Caco-2 (cell line): Measurements from ENCODE around the gene TGDS. TPM values are rescaled to one million over a fixed set of nuclear protein-coding genes. Genes with fewer than 3 reads are reported as not detected.

ENCODE experiments used
- BruUV-seq: library from RNA; stranded (reverse); fragments of 400-500 nt; replicated peaks from 2 replicates; lab custom pipeline; 2021; lab: Mats Ljungman, UMichigan
- CTCF ChIA-PET: fragments of 300-600 bp; sonication (Branson Sonifier 250); formaldehyde crosslinking; loops from one replicate; lab custom pipeline; 2022; ENCODE audit warnings: antibody characterized with exemption; lab: Charles Lee
- POLR2A ChIA-PET: fragments of 300-600 bp; sonication (Branson Sonifier 250); formaldehyde crosslinking; loops from one replicate; lab custom pipeline; 2022; ENCODE audit warnings: antibody characterized with exemption; lab: Charles Lee
- DNase-seq, 2 experiments: peaks; one replicate each; pipeline versions ENCODE4 v3.0.0 to v3.0.0-alpha.2; 2020 to 2022
- H3K27me3 ChIP-seq: replicated peaks from 2 replicates; pipeline ENCODE4 v1.6.0; 2011; ENCODE audit warnings: low read length; ENCODE audit not compliant: control insufficient read depth, insufficient read depth
- H3K36me3 ChIP-seq: 2 replicates; pipeline ENCODE4 v1.5.1; 2011; ENCODE audit warnings: low read length; ENCODE audit not compliant: control insufficient read depth, insufficient read depth
- H3K4me1 ChIP-seq: fragments of 250-450 bp; sonication (Bioruptor Pico); 2 replicates; pipeline ENCODE4 v1.5.1; 2020; ENCODE audit warnings: mild to moderate bottlenecking
- H3K4me3 ChIP-seq: 2 replicates; pipeline ENCODE4 v1.5.1; 2011; ENCODE audit warnings: low read depth, mild to moderate bottlenecking, control low read depth, low read length
- H3K9me3 ChIP-seq: fragments of 250-450 bp; sonication (Bioruptor Pico); 2 replicates; pipeline ENCODE4 v1.5.1; 2020; ENCODE audit warnings: mild to moderate bottlenecking, moderate library complexity
- H3K27ac Mint-ChIP-seq: one replicate; pipeline ENCODE4 v1.8.0; 2022; ENCODE audit warnings: mixed read lengths; ENCODE audit not compliant: unreplicated experiment
- H3K27me3 Mint-ChIP-seq: one replicate; pipeline ENCODE4 v1.8.0; 2022; ENCODE audit warnings: mixed read lengths; ENCODE audit not compliant: insufficient read depth, unreplicated experiment
- H3K36me3 Mint-ChIP-seq: one replicate; pipeline ENCODE4 v1.8.0; 2022; ENCODE audit warnings: mild to moderate bottlenecking, mixed read lengths; ENCODE audit not compliant: insufficient read depth, unreplicated experiment
- H3K4me1 Mint-ChIP-seq: one replicate; pipeline ENCODE4 v1.8.0; 2022; ENCODE audit warnings: low read depth, mixed read lengths; ENCODE audit not compliant: unreplicated experiment
- H3K4me3 Mint-ChIP-seq: one replicate; pipeline ENCODE4 v1.8.0; 2022; ENCODE audit warnings: mild to moderate bottlenecking, moderate library complexity, mixed read lengths; ENCODE audit not compliant: unreplicated experiment
- H3K9me3 Mint-ChIP-seq: one replicate; pipeline ENCODE4 v1.8.0; 2022; ENCODE audit warnings: mixed read lengths; ENCODE audit not compliant: unreplicated experiment
- CTCF ChIP-seq, 2 experiments: fragments of 200-600 bp in 1 of 2; IDR thresholded peaks; 1 replicate in 1 of 2; 2 replicates in 1 of 2; pipeline versions ENCODE4 v1.5.1 to v1.8.0; 2011 to 2022; ENCODE audit warnings: antibody characterized with exemption in 1 of 2, control low read depth in 1 of 2, inconsistent platforms in 1 of 2, low read depth in 1 of 2, low read length in 1 of 2, mild to moderate bottlenecking in 1 of 2, moderate library complexity in 1 of 2; ENCODE audit not compliant: insufficient read depth in 1 of 2, severe bottlenecking in 1 of 2, unreplicated experiment in 1 of 2
- intact Hi-C: fragments of 100-400 bp; cut with micrococcal nuclease; formaldehyde crosslinking; loops from one replicate; pipeline ENCODE4 v1.10.0; 2022; ENCODE audit not compliant: unreplicated experiment
- total RNA-seq: library from RNA; stranded (reverse); gene quantifications from 2 replicates; pipeline ENCODE4 v1.2.3, GENCODE V29; 2022

The TGDS gene
- total RNA-seq, 1 experiment from 2014 or later = 22.0 TPM

- H3K4me1 Mint-ChIP-seq = no peaks in the 10 kb centered on the region
- no peak for TF ChIP-seq CTCF (IDR thresholded peaks at IDR 0.05; ENCODE audit: insufficient read depth in 1 of 2, low read depth in 1 of 2, low read length in 1 of 2, severe bottlenecking in 1 of 2, unreplicated experiment in 1 of 2)
- no peaks in the 10 kb centered on the region for H3K9me3 Mint-ChIP-seq
- Histone ChIP-seq H3K4me3 (no peak overlapping the region), H3K9me3 (no peaks in the 10 kb centered on the region), H3K4me1 (no peaks in the 10 kb centered on the region), H3K27me3 (no peaks in the 10 kb centered on the region), H3K36me3 (no peaks in the 10 kb centered on the region; the same call in 1 of the 2 replicates)
- intact Hi-C loops = no loop called here
- POLR2A ChIA-PET = no interaction called here
- DNase-seq = no peak
- peaks cover 7% of the 10 kb centered on the region for H3K36me3 Mint-ChIP-seq
- CTCF ChIA-PET = interaction anchor here (1.6 kb wide), 1 partner anchor 10 kb away, joined by 5 read pairs; no protein-coding TSS in a partner anchor
- H3K4me3 Mint-ChIP-seq = no peak overlapping the region
- no peak overlapping the region for H3K27ac Mint-ChIP-seq
- no TSS peak for BruUV-seq
- H3K27me3 Mint-ChIP-seq = no peaks in the 10 kb centered on the region
These were observed 34.9 kb upstream of the TGDS start for GRCh38 chr13:94630858-94631257.

- TF ChIP-seq CTCF (IDR thresholded peaks at IDR 0.05; ENCODE audit: insufficient read depth in 1 of 2, low read depth in 1 of 2, low read length in 1 of 2, severe bottlenecking in 1 of 2, unreplicated experiment in 1 of 2) = no peak
- Histone ChIP-seq H3K9me3 (no peaks in the 10 kb centered on the region; the same call in 1 of the 2 replicates), H3K4me3 (no peak overlapping the region), H3K36me3 (peaks cover 2% of the 10 kb centered on the region), H3K4me1 (no peaks in the 10 kb centered on the region), H3K27me3 (no peaks in the 10 kb centered on the region)
- no peaks in the 10 kb centered on the region for H3K4me1 Mint-ChIP-seq
- intact Hi-C loops = no loop called here
- no peak overlapping the region for H3K27ac Mint-ChIP-seq
- no peaks in the 10 kb centered on the region for H3K27me3 Mint-ChIP-seq
- H3K36me3 Mint-ChIP-seq = peaks cover 43% of the 10 kb centered on the region
- H3K4me3 Mint-ChIP-seq = no peak overlapping the region
- no peaks in the 10 kb centered on the region for H3K9me3 Mint-ChIP-seq
- ChIA-PET CTCF (no interaction called here), POLR2A (no interaction called here)
- no peak for DNase-seq
- no TSS peak for BruUV-seq
These were observed 27.4 kb upstream of the TGDS start for GRCh38 chr13:94623316-94623715.

GRCh38 chr13:94622344-94622743 lies 26.4 kb upstream of the TGDS start:
- Mint-ChIP-seq H3K9me3 (no peaks in the 10 kb centered on the region), H3K27ac (no peak overlapping the region), H3K4me3 (no peak overlapping the region), H3K4me1 (no peaks in the 10 kb centered on the region), H3K36me3 (peaks cover 49% of the 10 kb centered on the region), H3K27me3 (no peaks in the 10 kb centered on the region)
- Histone ChIP-seq H3K4me1 (no peaks in the 10 kb centered on the region), H3K9me3 (no peaks in the 10 kb centered on the region; the same call in 1 of the 2 replicates), H3K27me3 (no peaks in the 10 kb centered on the region), H3K4me3 (no peak overlapping the region), H3K36me3 (peaks cover 2% of the 10 kb centered on the region)
- no peak for DNase-seq
- POLR2A ChIA-PET = no interaction called here
- intact Hi-C loops = no loop called here
- no TSS peak for BruUV-seq
- TF ChIP-seq CTCF (IDR thresholded peaks at IDR 0.05; ENCODE audit: insufficient read depth in 1 of 2, low read depth in 1 of 2, low read length in 1 of 2, severe bottlenecking in 1 of 2, unreplicated experiment in 1 of 2) = no peak
- CTCF ChIA-PET = no interaction called here
